ENCODE results near the gene PTPRF. TPM values are rescaled to one million over a fixed set of nuclear protein-coding genes. Genes with fewer than 3 reads are reported as not detected.
A peak's percentile ranks its signal among the peaks of the same experiment; 100 is the strongest.

Gene PTPRF
- total RNA-seq, 1 donor = under 0.01 TPM

DNA sequence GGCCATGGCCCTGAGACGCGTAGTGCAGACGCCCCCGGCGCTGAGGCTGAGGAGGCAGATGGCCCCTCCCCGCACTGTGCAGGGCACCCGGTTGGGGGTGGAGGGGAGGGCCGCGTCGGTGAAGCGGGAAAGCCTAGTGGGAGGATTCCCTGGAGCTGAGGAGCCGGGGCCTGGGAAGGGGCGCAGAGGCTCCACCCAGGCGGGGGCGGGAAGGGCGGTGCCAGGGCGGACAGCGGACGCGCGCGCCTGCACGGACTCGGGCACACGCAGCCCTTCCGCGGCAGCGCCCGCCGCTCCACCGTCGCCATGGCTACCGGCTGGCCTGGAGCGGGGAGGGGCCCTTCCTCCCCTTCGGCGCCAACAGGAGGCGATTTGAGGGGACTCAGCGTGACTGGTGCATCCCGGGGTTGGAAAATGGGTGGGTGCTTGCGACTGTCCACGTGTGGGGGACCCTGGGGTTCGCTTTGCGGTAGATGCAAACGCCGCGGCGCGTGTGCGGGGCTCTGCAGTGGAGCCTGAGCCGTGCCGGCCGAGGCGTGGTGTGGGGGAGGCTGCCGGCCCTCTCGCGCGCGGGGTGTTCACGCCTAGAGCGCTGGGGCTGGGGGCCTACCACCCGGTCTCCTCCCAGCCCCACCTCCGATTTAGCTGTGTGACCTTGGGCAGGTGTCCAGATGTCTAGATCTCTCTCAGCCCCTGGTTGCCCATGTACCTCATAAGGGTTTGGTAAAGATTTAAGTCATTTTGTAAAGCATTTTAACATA lies 35.1 kb downstream of the PTPRF start:
- Histone ChIP-seq H3K4me1 (ENCODE audit: insufficient read depth, low read length) (peaks cover 3% of the 10 kb centered on the region), H3K9me3 (ENCODE audit: low read depth, low read length) (no peaks in the 10 kb centered on the region), H3K4me3 (ENCODE audit: low read length) (peak overlapping the region; percentile 7), H3K27me3 (ENCODE audit: insufficient read depth, low read length) (peaks cover 5% of the 10 kb centered on the region)

- peaks cover 5% of the 10 kb centered on the region for H3K27me3 ChIP-seq (ENCODE audit: insufficient read depth, low read length)
- H3K4me1 ChIP-seq (ENCODE audit: insufficient read depth, low read length) = peaks cover 3% of the 10 kb centered on the region
- no peaks in the 10 kb centered on the region for H3K9me3 ChIP-seq (ENCODE audit: low read depth, low read length)
- no peak overlapping the region for H3K4me3 ChIP-seq (ENCODE audit: low read length)
Measured at GRCh38 chr1:43566382-43567044, 35.8 kb downstream of the PTPRF start.

- no peak overlapping the region for H3K4me3 ChIP-seq (ENCODE audit: low read length)
- H3K9me3 ChIP-seq (ENCODE audit: low read depth, low read length) = no peaks in the 10 kb centered on the region
- H3K27me3 ChIP-seq (ENCODE audit: insufficient read depth, low read length) = peaks cover 5% of the 10 kb centered on the region
- peaks cover 3% of the 10 kb centered on the region for H3K4me1 ChIP-seq (ENCODE audit: insufficient read depth, low read length)
Measured at GRCh38 chr1:43569175-43569574, 38.5 kb downstream of the PTPRF start.

DNA sequence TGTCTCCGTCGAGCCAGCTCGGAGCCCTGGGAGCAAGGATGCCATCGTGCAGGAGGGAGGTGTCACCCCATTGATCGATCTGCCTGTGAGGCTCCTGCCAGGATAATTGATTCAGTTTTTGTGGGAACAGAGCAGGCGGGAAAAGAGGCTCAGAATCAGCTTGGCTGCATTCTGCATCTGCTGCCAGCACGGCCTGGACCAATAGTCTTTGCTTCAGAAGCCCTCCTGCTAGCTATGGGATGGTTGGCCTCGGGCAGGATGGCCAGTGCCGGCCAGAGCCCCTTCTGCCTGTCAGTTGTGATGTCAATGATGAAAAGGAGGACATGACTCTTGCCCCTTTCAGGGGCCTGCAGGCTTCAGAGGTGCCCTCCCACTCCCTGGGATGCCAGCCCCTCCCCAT lies 39.6 kb downstream of the PTPRF start:
- Histone ChIP-seq H3K4me3 (ENCODE audit: low read length) (no peak overlapping the region), H3K4me1 (ENCODE audit: insufficient read depth, low read length) (peaks cover 3% of the 10 kb centered on the region), H3K9me3 (ENCODE audit: low read depth, low read length) (no peaks in the 10 kb centered on the region), H3K27me3 (ENCODE audit: insufficient read depth, low read length) (peaks cover 5% of the 10 kb centered on the region)

- H3K4me3 ChIP-seq (ENCODE audit: low read length) = no peak overlapping the region
- no peaks in the 10 kb centered on the region for H3K9me3 ChIP-seq (ENCODE audit: low read depth, low read length)
- H3K4me1 ChIP-seq (ENCODE audit: insufficient read depth, low read length) = peaks cover 3% of the 10 kb centered on the region
- H3K27me3 ChIP-seq (ENCODE audit: insufficient read depth, low read length) = peaks cover 5% of the 10 kb centered on the region
Measured at GRCh38 chr1:43570715-43571114, 40.0 kb downstream of the PTPRF start.

DNA sequence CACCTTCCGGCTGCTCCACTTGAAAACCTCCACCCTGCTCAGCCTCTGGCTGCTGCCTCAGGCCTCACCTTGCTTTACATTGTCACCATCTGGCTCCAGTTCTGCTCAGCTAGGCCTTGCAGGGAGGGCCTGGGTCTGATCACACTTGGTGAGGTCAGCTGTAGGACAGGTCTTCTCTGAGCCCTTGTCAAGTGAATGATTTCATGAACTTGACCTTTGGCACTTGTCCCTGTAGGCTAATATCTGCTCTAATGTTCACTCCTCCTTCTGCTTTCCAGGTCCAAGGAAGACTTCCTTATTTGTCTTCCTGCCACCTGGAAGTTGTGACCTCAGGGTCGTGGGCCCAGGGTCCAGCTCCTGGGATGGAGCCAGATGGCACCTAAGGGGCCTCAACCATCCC lies 41.4 kb downstream of the PTPRF start:
- no peaks in the 10 kb centered on the region for H3K4me1 ChIP-seq (ENCODE audit: insufficient read depth, low read length)
- no peaks in the 10 kb centered on the region for H3K27me3 ChIP-seq (ENCODE audit: insufficient read depth, low read length)
- H3K9me3 ChIP-seq (ENCODE audit: low read depth, low read length) = no peaks in the 10 kb centered on the region
- no peak overlapping the region for H3K4me3 ChIP-seq (ENCODE audit: low read length)

GRCh38 chr1:43572538-43572937 lies 41.9 kb downstream of the PTPRF start:
- no peaks in the 10 kb centered on the region for H3K9me3 ChIP-seq (ENCODE audit: low read depth, low read length)
- no peak overlapping the region for H3K4me3 ChIP-seq (ENCODE audit: low read length)
- no peaks in the 10 kb centered on the region for H3K27me3 ChIP-seq (ENCODE audit: insufficient read depth, low read length)
- H3K4me1 ChIP-seq (ENCODE audit: insufficient read depth, low read length) = no peaks in the 10 kb centered on the region

DNA sequence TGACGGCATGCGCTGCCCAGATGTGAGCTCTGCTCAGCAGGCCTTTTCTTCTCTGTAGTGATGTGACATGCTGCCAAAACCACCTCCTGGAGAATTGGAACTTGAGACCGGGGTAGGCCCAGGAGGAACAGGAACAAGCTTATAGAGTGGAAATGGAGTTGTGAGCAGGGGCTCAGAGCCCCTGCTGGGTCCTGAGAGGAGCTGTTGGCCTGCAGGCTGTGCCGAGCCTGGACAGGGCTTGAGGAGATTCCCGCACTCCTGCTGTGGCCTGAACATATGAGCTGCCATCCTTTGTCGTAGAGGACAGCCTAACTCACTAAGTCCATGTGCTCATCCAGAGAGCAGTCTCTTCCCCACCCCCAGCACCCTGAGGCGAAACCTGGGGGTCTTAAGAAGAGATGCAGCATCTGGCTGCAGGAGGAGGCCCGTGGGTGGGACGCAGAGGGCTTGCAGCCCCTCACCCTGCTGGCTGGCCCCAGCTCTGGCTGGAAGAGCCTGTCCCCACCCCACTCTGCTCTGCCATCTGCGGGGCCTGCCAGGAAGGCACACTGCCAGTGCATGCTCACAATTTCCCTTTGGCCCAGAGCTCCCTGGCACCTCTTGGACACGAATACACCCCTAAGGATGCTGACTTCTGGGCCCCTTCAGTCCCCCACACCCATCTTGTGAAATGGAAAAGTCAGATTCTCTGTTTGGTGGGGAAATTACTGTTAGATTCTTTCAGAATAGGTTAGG lies 42.5 kb downstream of the PTPRF start:
- Histone ChIP-seq H3K9me3 (ENCODE audit: low read depth, low read length) (no peaks in the 10 kb centered on the region), H3K27me3 (ENCODE audit: insufficient read depth, low read length) (no peaks in the 10 kb centered on the region), H3K4me3 (ENCODE audit: low read length) (no peak overlapping the region), H3K4me1 (ENCODE audit: insufficient read depth, low read length) (no peaks in the 10 kb centered on the region)

DNA sequence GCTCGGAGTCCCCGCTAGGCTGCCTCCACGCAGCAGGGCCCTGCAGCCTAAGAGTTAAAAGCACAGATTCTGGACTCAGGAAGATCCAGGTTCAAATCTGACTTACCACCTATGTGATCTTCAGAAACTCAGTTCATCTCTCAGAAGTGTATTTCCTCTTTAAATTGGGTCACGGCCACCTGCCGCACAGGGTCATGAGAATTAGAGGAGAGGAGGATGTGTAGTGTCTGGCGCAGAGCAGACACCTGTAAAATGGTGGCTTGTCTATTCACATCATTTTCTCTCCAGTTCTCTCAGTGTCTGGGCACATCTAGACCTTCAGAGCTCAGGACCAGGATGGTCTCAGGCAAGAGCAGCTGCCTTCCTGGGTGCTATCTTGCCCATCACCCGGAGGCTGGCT lies 45.8 kb downstream of the PTPRF start:
- Histone ChIP-seq H3K9me3 (ENCODE audit: low read depth, low read length) (no peaks in the 10 kb centered on the region), H3K27me3 (ENCODE audit: insufficient read depth, low read length) (no peaks in the 10 kb centered on the region), H3K4me1 (ENCODE audit: insufficient read depth, low read length) (no peaks in the 10 kb centered on the region), H3K4me3 (ENCODE audit: low read length) (no peak overlapping the region)

DNA sequence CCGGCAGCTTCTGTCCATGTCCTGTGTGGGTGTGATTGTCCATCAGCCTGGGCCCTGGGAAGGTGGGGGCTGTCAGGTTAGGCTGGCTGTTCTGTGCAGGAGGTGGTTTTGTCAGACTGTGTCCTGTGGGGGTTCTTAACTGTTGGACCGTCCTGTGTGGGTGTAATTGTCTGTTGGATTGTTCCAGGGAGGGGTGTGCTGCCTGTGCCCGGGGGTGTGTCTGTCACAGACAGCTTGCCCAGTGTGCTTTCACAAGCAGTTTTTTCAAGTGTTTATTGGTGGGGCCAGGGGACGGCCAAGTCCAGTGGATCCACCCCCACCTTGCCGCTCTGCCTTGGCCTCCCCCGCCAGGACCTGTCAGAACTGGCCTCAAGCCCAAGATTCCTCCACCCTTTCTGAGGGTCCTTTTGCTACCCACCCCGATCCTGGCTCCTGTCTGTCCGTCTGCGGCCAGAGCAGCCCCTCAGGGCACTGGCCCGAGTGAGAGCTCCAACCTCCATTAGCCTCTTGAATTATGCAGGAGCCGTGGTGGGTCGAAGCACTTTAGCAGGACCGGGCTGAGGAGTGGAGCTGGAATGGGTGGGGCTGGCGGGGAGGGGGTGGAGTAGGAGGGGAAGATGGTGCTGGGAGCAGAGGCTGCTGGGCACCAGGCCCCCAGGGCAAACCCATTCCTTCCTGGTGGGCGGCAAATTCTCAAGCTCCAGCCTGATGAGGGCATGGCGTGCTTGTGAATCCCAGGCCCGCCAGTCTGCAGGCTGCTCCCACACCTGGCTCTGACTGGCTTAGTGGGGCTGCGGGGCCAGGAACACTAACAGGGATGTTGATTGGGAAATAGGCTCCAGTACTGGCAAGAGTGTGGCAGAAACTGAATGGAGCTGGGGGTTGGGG lies 47.2 kb downstream of the PTPRF start:
- Histone ChIP-seq H3K4me3 (ENCODE audit: low read length) (no peak overlapping the region), H3K27me3 (ENCODE audit: insufficient read depth, low read length) (no peaks in the 10 kb centered on the region), H3K9me3 (ENCODE audit: low read depth, low read length) (no peaks in the 10 kb centered on the region), H3K4me1 (ENCODE audit: insufficient read depth, low read length) (no peaks in the 10 kb centered on the region)

- no peaks in the 10 kb centered on the region for H3K9me3 ChIP-seq (ENCODE audit: low read depth, low read length)
- H3K4me1 ChIP-seq (ENCODE audit: insufficient read depth, low read length) = no peaks in the 10 kb centered on the region
- H3K4me3 ChIP-seq (ENCODE audit: low read length) = no peak overlapping the region
- H3K27me3 ChIP-seq (ENCODE audit: insufficient read depth, low read length) = no peaks in the 10 kb centered on the region
Measured at GRCh38 chr1:43580039-43580438, 49.4 kb downstream of the PTPRF start.

- H3K4me3 ChIP-seq (ENCODE audit: low read length) = no peak overlapping the region
- H3K4me1 ChIP-seq (ENCODE audit: insufficient read depth, low read length) = no peaks in the 10 kb centered on the region
- H3K9me3 ChIP-seq (ENCODE audit: low read depth, low read length) = no peaks in the 10 kb centered on the region
- H3K27me3 ChIP-seq (ENCODE audit: insufficient read depth, low read length) = no peaks in the 10 kb centered on the region
Measured at GRCh38 chr1:43582162-43582566, 51.5 kb downstream of the PTPRF start.

DNA sequence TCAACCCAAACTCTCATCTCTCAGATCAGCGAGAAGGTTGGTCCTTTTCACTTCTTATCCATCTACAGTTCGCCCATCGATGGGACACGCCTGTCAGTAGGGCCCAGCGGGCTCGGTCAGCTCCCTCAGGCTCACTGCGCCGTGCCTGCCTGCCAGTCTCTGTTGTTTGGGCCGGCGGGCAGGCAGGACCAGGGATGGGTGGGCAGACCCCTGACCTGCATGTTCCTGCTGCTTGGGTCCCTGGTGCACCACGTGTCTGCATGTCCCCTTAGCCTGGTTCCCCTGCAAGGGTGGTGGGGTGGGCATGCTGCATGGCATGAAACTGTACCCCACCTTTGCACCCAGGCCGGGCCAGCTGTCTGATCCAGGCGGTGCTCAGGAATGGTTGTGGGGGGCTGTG lies 52.4 kb downstream of the PTPRF start:
- Histone ChIP-seq H3K4me3 (ENCODE audit: low read length) (no peak overlapping the region), H3K9me3 (ENCODE audit: low read depth, low read length) (no peaks in the 10 kb centered on the region), H3K4me1 (ENCODE audit: insufficient read depth, low read length) (no peaks in the 10 kb centered on the region), H3K27me3 (ENCODE audit: insufficient read depth, low read length) (no peaks in the 10 kb centered on the region)

GRCh38 chr1:43584204-43584603 lies 53.5 kb downstream of the PTPRF start:
- Histone ChIP-seq H3K9me3 (ENCODE audit: low read depth, low read length) (no peaks in the 10 kb centered on the region), H3K27me3 (ENCODE audit: insufficient read depth, low read length) (no peaks in the 10 kb centered on the region), H3K4me1 (ENCODE audit: insufficient read depth, low read length) (no peaks in the 10 kb centered on the region), H3K4me3 (ENCODE audit: low read length) (no peak overlapping the region)

GRCh38 chr1:43585557-43585956 lies 54.9 kb downstream of the PTPRF start:
- Histone ChIP-seq H3K4me1 (ENCODE audit: insufficient read depth, low read length) (no peaks in the 10 kb centered on the region), H3K9me3 (ENCODE audit: low read depth, low read length) (no peaks in the 10 kb centered on the region), H3K4me3 (ENCODE audit: low read length) (no peak overlapping the region), H3K27me3 (ENCODE audit: insufficient read depth, low read length) (no peaks in the 10 kb centered on the region)
